Keratinocyte (primary cell): ENCODE measurements around the gene NYNRIN. TPM values are rescaled to one million over a fixed set of nuclear protein-coding genes. Genes with fewer than 3 reads are reported as not detected.

ENCODE experiments used
- DNase-seq: peaks from one replicate; pipeline ENCODE4 v3.0.0-alpha.2; 2011; ENCODE audit warnings: low read depth, missing footprints, low spot score
- FAIRE-seq: peaks from 2 replicates; lab custom pipeline; 2011; peaks lifted over from hg19 to GRCh38; lab: Jason Lieb, UNC
- H2AFZ ChIP-seq: 2 replicates; pipeline ENCODE4 v1.6.0; 2012; ENCODE audit warnings: low read length, control low read depth, inconsistent platforms; ENCODE audit not compliant: control insufficient read depth
- H3K27ac ChIP-seq: 2 replicates; pipeline ENCODE4 v1.5.1; 2011; ENCODE audit warnings: low read length; ENCODE audit not compliant: control insufficient read depth, insufficient read depth
- H3K27me3 ChIP-seq: 3 replicates; pipeline ENCODE4 v1.6.0; 2011; ENCODE audit warnings: low read length; ENCODE audit not compliant: control insufficient read depth, insufficient read depth; ENCODE audit errors: extremely low read depth
- H3K36me3 ChIP-seq, 2 experiments: 2 replicates in 1 of 2; 3 replicates in 1 of 2; pipeline ENCODE4 v1.5.1; 2011; ENCODE audit warnings: low read length in 2 of 2, mild to moderate bottlenecking in 1 of 2; ENCODE audit not compliant: control insufficient read depth in 2 of 2, insufficient read depth in 2 of 2; ENCODE audit errors: extremely low read depth in 1 of 2
- H3K4me1 ChIP-seq: 3 replicates; pipeline ENCODE4 v1.5.1; 2011; ENCODE audit warnings: low read length; ENCODE audit not compliant: control insufficient read depth, insufficient read depth; ENCODE audit errors: extremely low read depth
- H3K4me2 ChIP-seq: 3 replicates; pipeline ENCODE4 v1.6.0; 2011; ENCODE audit warnings: low read depth, low read length; ENCODE audit not compliant: control insufficient read depth, insufficient read depth; ENCODE audit errors: extremely low read depth
- H3K4me3 ChIP-seq, 3 experiments: fragments of 200-600 bp in 1 of 3; sonication (generic) in 1 of 3; 2 replicates in 2 of 3; 3 replicates in 1 of 3; pipeline ENCODE4 v1.5.1; 2011 to 2016; ENCODE audit warnings: low read length in 3 of 3, mild to moderate bottlenecking in 3 of 3, control low read depth in 2 of 3, inconsistent platforms in 1 of 3, low read depth in 1 of 3, mixed read lengths in 1 of 3, mixed run types in 1 of 3, moderate library complexity in 1 of 3; ENCODE audit not compliant: control insufficient read depth in 2 of 3, insufficient read depth in 2 of 3; ENCODE audit errors: extremely low read depth in 1 of 3
- H3K79me2 ChIP-seq: 2 replicates; pipeline ENCODE4 v1.6.0; 2012; ENCODE audit warnings: low read length; ENCODE audit not compliant: control insufficient read depth, insufficient read depth
- H3K9ac ChIP-seq: 3 replicates; pipeline ENCODE4 v1.6.0; 2011; ENCODE audit warnings: low read length; ENCODE audit not compliant: control insufficient read depth, insufficient read depth; ENCODE audit errors: extremely low read depth
- H3K9me1 ChIP-seq: 3 replicates; pipeline ENCODE4 v1.6.0; 2011; ENCODE audit warnings: low read length; ENCODE audit not compliant: control insufficient read depth, insufficient read depth; ENCODE audit errors: extremely low read depth
- H3K9me3 ChIP-seq: 2 replicates; pipeline ENCODE4 v1.5.1; 2012; ENCODE audit warnings: low read depth, low read length; ENCODE audit not compliant: control insufficient read depth
- H4K20me1 ChIP-seq: 3 replicates; pipeline ENCODE4 v1.6.0; 2011; ENCODE audit warnings: low read length; ENCODE audit not compliant: control insufficient read depth, insufficient read depth; ENCODE audit errors: extremely low read depth
- EZH2 ChIP-seq: IDR thresholded peaks from one replicate; pipeline ENCODE4 v1.6.1; 2012; ENCODE audit warnings: inconsistent platforms, mild to moderate bottlenecking, low read length, moderate library complexity
- dilution Hi-C: fragments of 300-500 bp; cut with MboI; formaldehyde crosslinking; loops from one replicate; pipeline ENCODE4 v1.7.0; 2020; ENCODE audit warnings: low sequenced_read_pairs; ENCODE audit not compliant: extremely low pct_ligation_motif_present
- polyA plus RNA-seq, 5 experiments: library from polyadenylated mRNA; depleted of rRNA in 3 of 5; stranded (reverse) in 3 of 5; stranded (forward) in 1 of 5; unstranded in 1 of 5; fragments of >200 nt; gene quantifications; 1 replicate in 1 of 5; 2 replicates in 3 of 5; 3 replicates in 1 of 5; pipeline versions ENCODE4 v1.2.1 to v1.2.3, GENCODE V29; 2011 to 2012; ENCODE audit warnings: missing spikeins in 2 of 5, low read depth in 1 of 5, low replicate concordance in 1 of 5
- TF ChIP-seq, protein P1 (sequence below), 3 experiments: IDR thresholded peaks in 1 of 3; conservative IDR thresholded peaks in 1 of 3; optimal IDR thresholded peaks in 1 of 3; 2 replicates in 2 of 3; 3 replicates in 1 of 3; pipeline versions ENCODE3 to v1.5.1; 2011; ENCODE audit warnings: low read length in 3 of 3, mild to moderate bottlenecking in 3 of 3, moderate library complexity in 2 of 3, control low read depth in 1 of 3, inconsistent platforms in 1 of 3; ENCODE audit not compliant: insufficient read depth in 2 of 3; ENCODE audit errors: extremely low read depth in 1 of 3

Gene NYNRIN
- polyA plus RNA-seq, 1 donor (not counting 4 experiments of a cell fraction or from before 2014, with no cell fraction given), result 4.9 TPM

- DNase-seq (no peak), FAIRE-seq (no peak)
- no peaks in the 10 kb centered on the region for H3K9me3 ChIP-seq
- no peaks in the 10 kb centered on the region for H3K27me3 ChIP-seq
- TF ChIP-seq, protein P1, sequence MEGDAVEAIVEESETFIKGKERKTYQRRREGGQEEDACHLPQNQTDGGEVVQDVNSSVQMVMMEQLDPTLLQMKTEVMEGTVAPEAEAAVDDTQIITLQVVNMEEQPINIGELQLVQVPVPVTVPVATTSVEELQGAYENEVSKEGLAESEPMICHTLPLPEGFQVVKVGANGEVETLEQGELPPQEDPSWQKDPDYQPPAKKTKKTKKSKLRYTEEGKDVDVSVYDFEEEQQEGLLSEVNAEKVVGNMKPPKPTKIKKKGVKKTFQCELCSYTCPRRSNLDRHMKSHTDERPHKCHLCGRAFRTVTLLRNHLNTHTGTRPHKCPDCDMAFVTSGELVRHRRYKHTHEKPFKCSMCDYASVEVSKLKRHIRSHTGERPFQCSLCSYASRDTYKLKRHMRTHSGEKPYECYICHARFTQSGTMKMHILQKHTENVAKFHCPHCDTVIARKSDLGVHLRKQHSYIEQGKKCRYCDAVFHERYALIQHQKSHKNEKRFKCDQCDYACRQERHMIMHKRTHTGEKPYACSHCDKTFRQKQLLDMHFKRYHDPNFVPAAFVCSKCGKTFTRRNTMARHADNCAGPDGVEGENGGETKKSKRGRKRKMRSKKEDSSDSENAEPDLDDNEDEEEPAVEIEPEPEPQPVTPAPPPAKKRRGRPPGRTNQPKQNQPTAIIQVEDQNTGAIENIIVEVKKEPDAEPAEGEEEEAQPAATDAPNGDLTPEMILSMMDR (optimal IDR thresholded peaks at IDR 0.05 in 1 of 3, IDR thresholded peaks at IDR 0.05 in 1 of 3, conservative IDR thresholded peaks at IDR 0.05 in 1 of 3; ENCODE audit: extremely low read depth in 1 of 3, insufficient read depth in 2 of 3, low read length in 3 of 3), result no peak
- TF ChIP-seq EZH2, result no peak
- H3K9me1 ChIP-seq, result peaks cover 4% of the 10 kb centered on the region
- peaks cover 17% of the 10 kb centered on the region for H3K4me1 ChIP-seq
- no peak overlapping the region for H2AFZ ChIP-seq
- dilution Hi-C loops, result no loop called here
- H3K27ac ChIP-seq, result no peak overlapping the region
- no peaks in the 10 kb centered on the region for H3K79me2 ChIP-seq
- H3K36me3 ChIP-seq, result no peaks in the 10 kb centered on the region
- H3K4me3 ChIP-seq, result no peak overlapping the region
- no peak overlapping the region for H3K9ac ChIP-seq
- no peak overlapping the region for H3K4me2 ChIP-seq
- H4K20me1 ChIP-seq, result no peaks in the 10 kb centered on the region
Measured at GRCh38 chr14:24416254-24416931, 17.6 kb downstream of the NYNRIN start.

DNA sequence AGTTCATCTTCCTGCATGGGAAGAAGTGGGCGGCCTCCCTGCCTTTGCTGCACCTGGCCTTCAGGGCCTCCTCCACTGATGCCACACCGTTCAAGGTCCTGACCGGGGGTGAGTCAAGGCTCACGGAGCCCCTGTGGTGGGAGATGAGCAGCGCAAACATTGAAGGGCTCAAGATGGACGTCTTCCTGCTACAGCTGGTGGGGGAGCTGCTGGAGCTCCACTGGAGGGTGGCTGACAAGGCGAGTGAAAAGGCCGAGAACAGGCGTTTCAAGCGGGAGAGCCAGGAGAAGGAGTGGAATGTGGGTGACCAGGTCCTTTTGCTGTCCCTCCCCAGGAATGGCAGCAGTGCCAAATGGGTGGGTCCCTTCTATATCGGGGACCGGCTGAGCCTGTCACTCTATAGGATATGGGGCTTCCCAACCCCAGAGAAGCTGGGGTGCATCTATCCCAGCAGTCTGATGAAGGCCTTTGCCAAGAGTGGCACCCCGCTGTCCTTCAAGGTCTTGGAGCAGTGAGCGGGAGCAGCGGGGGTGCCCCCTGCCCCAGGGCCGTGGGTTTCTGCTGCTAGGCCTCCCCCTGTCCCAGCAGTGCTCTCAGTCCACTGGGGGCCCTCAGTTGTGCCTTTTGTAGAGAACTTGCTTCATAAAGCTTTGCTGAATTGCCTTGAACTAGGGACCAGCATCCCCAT lies 18.3 kb downstream of the NYNRIN start:
- dilution Hi-C loops, result no loop called here
- no peaks in the 10 kb centered on the region for H3K27me3 ChIP-seq

More for the DNA sequence above, 18.3 kb downstream of the NYNRIN start:
- H3K9me1 ChIP-seq, result peaks cover 2% of the 10 kb centered on the region
- H3K4me1 ChIP-seq, result peaks cover 17% of the 10 kb centered on the region
- no peak overlapping the region for H3K4me2 ChIP-seq
- no peak overlapping the region for H2AFZ ChIP-seq
- no peaks in the 10 kb centered on the region for H3K36me3 ChIP-seq
- H3K9ac ChIP-seq, result no peak overlapping the region
- H3K4me3 ChIP-seq, result no peak overlapping the region
- no peaks in the 10 kb centered on the region for H3K9me3 ChIP-seq
- FAIRE-seq (no peak), DNase-seq (no peak)
- no peaks in the 10 kb centered on the region for H4K20me1 ChIP-seq
- H3K27ac ChIP-seq, result no peak overlapping the region
- TF ChIP-seq, protein P1 (optimal IDR thresholded peaks at IDR 0.05 in 1 of 3, IDR thresholded peaks at IDR 0.05 in 1 of 3, conservative IDR thresholded peaks at IDR 0.05 in 1 of 3; ENCODE audit: extremely low read depth in 1 of 3, insufficient read depth in 2 of 3, low read length in 3 of 3), result no peak
- no peak for TF ChIP-seq EZH2
- no peaks in the 10 kb centered on the region for H3K79me2 ChIP-seq
